ENCODE measurements around the gene PLPPR2.
"Not testable (repeated sequence)": the region's sequence is repeated elsewhere in the genome, so short reads cannot be mapped to it uniquely, and the experiment has no call there.

Gene PLPPR2

GRCh38 chr19:11373885-11374432 lies 18.7 kb downstream of the PLPPR2 start:
- DNase-seq = peak in 1 of 5 experiments; percentile 43

- peak; percentile 89 to 100 (median 95) for DNase-seq
These were observed 19.4 kb downstream of the PLPPR2 start, which contains the start of gene SWSAP1 for GRCh38 chr19:11374433-11375142. TSS of gene SWSAP1 (plus strand) at chr19:11374666. CDS start at chr19:11374681, 15 bp downstream.

GRCh38 chr19:11375143-11375948 lies 20.1 kb downstream of the PLPPR2 start:
- DNase-seq = peak; percentile 44 to 93 (median 67)

GRCh38 chr19:11377237-11377636 lies 22.0 kb downstream of the PLPPR2 start:
- peak in 1 of 5 experiments; percentile 57 for DNase-seq

GRCh38 chr19:11377756-11378155 lies 22.5 kb downstream of the PLPPR2 start:
- no peak for DNase-seq

GRCh38 chr19:11378319-11379189 lies 23.3 kb downstream of the PLPPR2 start:
- DNase-seq = peak in 1 of 5 experiments; percentile 24

- not testable (repeated sequence) for DNase-seq
These were observed 24.1 kb downstream of the PLPPR2 start for GRCh38 chr19:11379269-11379845.

GRCh38 chr19:11379857-11380350 lies 24.7 kb downstream of the PLPPR2 start:
- DNase-seq = no peak

- DNase-seq = peak; percentile 91 to 99 (median 96)
These were observed 25.7 kb downstream of the PLPPR2 start for GRCh38 chr19:11380653-11381537.

- peak in 3 of 5 experiments; percentile 18 to 48 (median 20) for DNase-seq
These were observed 27.9 kb downstream of the PLPPR2 start for GRCh38 chr19:11382898-11383705.

- DNase-seq = no peak
These were observed 28.4 kb downstream of the PLPPR2 start for GRCh38 chr19:11383706-11384048.

GRCh38 chr19:11384778-11385129 lies 29.5 kb downstream of the PLPPR2 start:
- no peak for DNase-seq

GRCh38 chr19:11387162-11388034 lies 32.2 kb downstream of the PLPPR2 start:
- DNase-seq = peak in 1 of 5 experiments; percentile 48

GRCh38 chr19:11390359-11390758 lies 35.1 kb downstream of the PLPPR2 start:
- DNase-seq = no peak

GRCh38 chr19:11390933-11391680 lies 35.9 kb downstream of the PLPPR2 start:
- DNase-seq = no peak

- no peak for DNase-seq
These were observed 41.9 kb downstream of the PLPPR2 start for GRCh38 chr19:11397089-11397610.

GRCh38 chr19:11399667-11400066 lies 44.4 kb downstream of the PLPPR2 start:
- no peak for DNase-seq

GRCh38 chr19:11400798-11401197 lies 45.6 kb downstream of the PLPPR2 start:
- DNase-seq = no peak
